Measurements from ENCODE around the gene RAD51AP1. TPM values are rescaled to one million over a fixed set of nuclear protein-coding genes. Genes with fewer than 3 reads are reported as not detected.

RAD51AP1 gene
- total and polyA plus RNA-seq, 2 of the 8 experiments (the other 6 are each of a cell fraction or from before 2014, with no cell fraction given): 29.7 to 48.3 TPM

DNA sequence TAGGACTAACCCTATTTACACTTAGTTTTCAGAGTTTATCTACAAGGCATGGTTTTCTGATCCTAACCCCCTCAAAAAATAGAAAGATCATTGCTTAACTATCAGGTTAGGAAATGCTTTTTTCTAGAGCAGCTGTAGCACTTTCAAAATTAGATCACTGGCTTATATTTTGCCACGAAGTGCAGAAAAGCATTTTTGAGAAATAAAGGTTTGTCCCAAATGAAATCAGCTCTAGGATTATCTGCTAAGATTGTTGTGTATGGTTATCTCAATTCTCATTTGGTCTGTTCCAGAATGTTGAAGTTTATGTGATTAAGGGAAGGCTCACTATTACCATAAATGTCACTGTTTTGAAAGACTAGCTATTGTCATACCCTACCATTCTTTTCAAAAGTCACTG lies 13.5 kb downstream of the RAD51AP1 start:
- no peak overlapping the region for H3K23ac ChIP-seq (ENCODE audit: insufficient read length)
- peaks cover 8 to 65% (median 27%) of the 10 kb centered on the region in 4 experiments; a peak in 7 of 8 replicates for H3K36me3 ChIP-seq (ENCODE audit: control insufficient read depth in 2 of 4, insufficient read depth in 4 of 4, low read length in 3 of 4)
- no peaks in the 10 kb centered on the region for H3K23me2 ChIP-seq (ENCODE audit: low read depth, low read length)
- 0 out of 7 replicates have a peak, but pooled peaks cover 0 to 3% (median 0%) of the 10 kb centered on the region in 4 experiments for H3K4me1 ChIP-seq (replicated peaks in 1 of 4; ENCODE audit: control insufficient read depth in 3 of 4, insufficient read depth in 4 of 4, low read length in 3 of 4)
- no peak overlapping the region for H2BK20ac ChIP-seq (ENCODE audit: low read length)
- H3K27me3 ChIP-seq (replicated peaks in 1 of 4; ENCODE audit: control insufficient read depth in 3 of 4, extremely low read depth in 1 of 4, insufficient read depth in 3 of 4, low read length in 3 of 4): no peaks in the 10 kb centered on the region
- no peak for TF ChIP-seq BRCA1 (IDR thresholded peaks at IDR 0.05; ENCODE audit: low read depth, low read length)
- TF ChIP-seq RBBP5 (IDR thresholded peaks at IDR 0.05; ENCODE audit: borderline replicate concordance, low read depth, low read length): no peak
- TF ChIP-seq EP300 (IDR thresholded peaks at IDR 0.05; ENCODE audit: borderline replicate concordance in 1 of 2, low read depth in 2 of 2, low read length in 2 of 2): no peak
- TF ChIP-seq RAD21 (IDR thresholded peaks at IDR 0.05 in 1 of 2, conservative IDR thresholded peaks at IDR 0.05 in 1 of 2; ENCODE audit: low read depth in 2 of 2, low read length in 2 of 2): no peak
- no peak for TF ChIP-seq HDAC2 (IDR thresholded peaks at IDR 0.05; ENCODE audit: borderline replicate concordance in 1 of 2, low read depth in 2 of 2, low read length in 2 of 2)
- TF ChIP-seq CREB1 (IDR thresholded peaks at IDR 0.05): no peak
- no peak for TF ChIP-seq BACH1 (IDR thresholded peaks at IDR 0.05; ENCODE audit: low read length)
- TF ChIP-seq TAF1 (IDR thresholded peaks at IDR 0.05; ENCODE audit: low read depth, low read length): no peak
- no peak for TF ChIP-seq YY1 (IDR thresholded peaks at IDR 0.05; ENCODE audit: low read depth, low read length)
- no peak overlapping the region for H3K27ac ChIP-seq (ENCODE audit: low read depth, low read length)
- no peak overlapping the region for H3K14ac ChIP-seq (ENCODE audit: insufficient read length)
- no peak overlapping the region for H2AFZ ChIP-seq (ENCODE audit: low read length)
- H3K56ac ChIP-seq (replicated peaks; ENCODE audit: insufficient read length, low read depth, low read length): no peak overlapping the region
- H3K79me1 ChIP-seq (ENCODE audit: low read depth, low read length): no peaks in the 10 kb centered on the region; the same call in 1 of the 2 replicates
- DNase-seq (ENCODE audit: low read depth in 1 of 2, low spot score in 2 of 2) (no peak), FAIRE-seq (no peak)
- H3K79me2 ChIP-seq (ENCODE audit: control insufficient read depth in 1 of 2, insufficient read depth in 2 of 2, low read length in 2 of 2): no peaks in the 10 kb centered on the region
- no peak overlapping the region for H2BK15ac ChIP-seq (ENCODE audit: low read length)
- no peaks in the 10 kb centered on the region for H3K9me3 ChIP-seq (ENCODE audit: insufficient read depth in 2 of 2, low read depth in 1 of 2, low read length in 1 of 2)
- no peak overlapping the region for H3K9ac ChIP-seq (replicated peaks in 1 of 4; ENCODE audit: extremely low read depth in 1 of 4, low read depth in 3 of 4, low read length in 3 of 4)
- H4K5ac ChIP-seq (ENCODE audit: insufficient read length, low read depth, low read length): no peak overlapping the region
- no peak overlapping the region for H2BK12ac ChIP-seq (ENCODE audit: low read depth, low read length)
- H3K4ac ChIP-seq (replicated peaks; ENCODE audit: insufficient read length, low read depth, low read length): no peak overlapping the region
- WGBS, 2 experiments (ENCODE audit: extremely low coverage in 1 of 2, insufficient coverage in 1 of 2, insufficient read length in 1 of 2, insufficient replicate concordance in 2 of 2, low coverage in 1 of 2, low lambda C conversion rate in 2 of 2, missing lambda C conversion rate in 1 of 2): 92% methylated on average over 1 of the region's 1 CpG; no CpG with 5 or more reads in 1 of the 2 experiments
- H3K4me3 ChIP-seq (ENCODE audit: extremely low read depth in 1 of 4, insufficient read depth in 2 of 4, low read depth in 3 of 4, low read length in 4 of 4): no peak overlapping the region
- H2BK120ac ChIP-seq (replicated peaks; ENCODE audit: low read depth, low read length): no peak overlapping the region
- H4K91ac ChIP-seq (replicated peaks; ENCODE audit: insufficient read length, low read length): no peak overlapping the region
- H4K20me1 ChIP-seq (replicated peaks in 1 of 2; ENCODE audit: control insufficient read depth in 1 of 2, insufficient read depth in 2 of 2, low read length in 2 of 2): no peaks in the 10 kb centered on the region
- no peak overlapping the region for H2AK5ac ChIP-seq (ENCODE audit: low read depth, low read length)
- POLR2A ChIA-PET (ENCODE audit: partially characterized antibody): no interaction called here
- CTCF ChIA-PET (ENCODE audit: partially characterized antibody): interaction anchor here (0.9 kb wide), 1 partner anchor 198 kb away, joined by 3 read pairs; no protein-coding TSS in a partner anchor
- H4K8ac ChIP-seq (ENCODE audit: extremely low read depth, insufficient read depth, low read length): no peak overlapping the region
- no peak overlapping the region for H2BK5ac ChIP-seq (ENCODE audit: low read depth, low read length)
- no peak overlapping the region for H3K18ac ChIP-seq (ENCODE audit: extremely low read depth, low read length)
- no peak overlapping the region for H3K4me2 ChIP-seq (ENCODE audit: insufficient read depth in 1 of 2, low read depth in 2 of 2, low read length in 2 of 2)
